Measurements from ENCODE around the gene SSUH2. TPM values are rescaled to one million over a fixed set of nuclear protein-coding genes. Genes with fewer than 3 reads are reported as not detected.

SSUH2 gene
- total and polyA plus RNA-seq, 2 of the 4 experiments (the other 2 are of a cell fraction) = 0.10 TPM; not detected in 1

DNA sequence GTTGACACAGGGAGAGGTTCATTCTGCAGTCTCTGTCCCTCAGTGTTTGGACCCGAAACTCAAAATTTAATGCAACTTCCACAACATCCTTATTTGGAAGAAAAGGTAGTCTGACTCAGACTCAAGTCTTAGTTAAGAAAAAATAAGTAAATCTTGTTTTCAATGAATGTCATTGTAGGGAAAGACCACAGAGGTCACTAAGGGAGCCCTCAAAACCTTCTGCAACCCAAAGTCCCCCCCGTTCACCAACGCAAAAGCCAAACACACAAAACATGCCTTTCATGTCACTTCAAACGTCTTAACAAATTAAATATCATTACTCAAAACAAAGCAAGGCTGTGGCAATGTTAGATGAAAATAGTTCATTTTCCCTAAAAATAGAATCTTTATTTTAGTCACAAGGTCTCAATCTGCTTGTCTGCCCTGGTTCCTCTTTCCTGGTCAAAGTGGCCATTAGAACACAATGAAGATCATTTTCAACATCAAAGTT, 20.9 kb upstream of the SSUH2 start:
- no TSS peak for BruUV-seq (replicated peaks)

More for the DNA sequence above, 20.9 kb upstream of the SSUH2 start:
- H3K9me3 ChIP-seq (ENCODE audit: control insufficient read depth, insufficient read depth, low read length) = no peaks in the 10 kb centered on the region
- no peak overlapping the region for H2AFZ ChIP-seq (replicated peaks; ENCODE audit: low read length, poor library complexity)
- no peak overlapping the region for H3K4me3 ChIP-seq (ENCODE audit: insufficient read depth, low read depth, low read length)
- H3K23ac ChIP-seq (ENCODE audit: low read depth, low read length) = no peak overlapping the region
- H2AK9ac ChIP-seq (replicated peaks; ENCODE audit: low read depth, low read length, poor library complexity) = no peak overlapping the region
- H4K5ac ChIP-seq (ENCODE audit: low read depth, low read length) = no peak overlapping the region
- H4K8ac ChIP-seq (ENCODE audit: low read depth in 2 of 2, low read length in 2 of 2) = no peak overlapping the region
- no peak overlapping the region for H3K9ac ChIP-seq (ENCODE audit: low read depth, low read length)
- intact Hi-C loops (cut with micrococcal nuclease) = loop anchor here (10.0 kb wide), 1 partner anchor 299 kb away; the partner anchor contains the start of gene RAD18
- no peak overlapping the region for H3K4me2 ChIP-seq (ENCODE audit: low read depth, low read length)
- H2BK120ac ChIP-seq (ENCODE audit: low read depth, low read length) = no peak overlapping the region
- no peaks in the 10 kb centered on the region for H3K36me3 ChIP-seq (ENCODE audit: control insufficient read depth, insufficient read depth, low read length)
- H3K4me1 ChIP-seq (ENCODE audit: control insufficient read depth, insufficient read depth, low read length) = peaks cover 4% of the 10 kb centered on the region
- H3K56ac ChIP-seq (ENCODE audit: extremely low read depth, insufficient read depth, low read length) = no peak overlapping the region
- no peak overlapping the region for H4K91ac ChIP-seq (ENCODE audit: insufficient read depth, low read depth, low read length)
- H2BK15ac ChIP-seq (ENCODE audit: low read depth, low read length) = no peak overlapping the region
- no peaks in the 10 kb centered on the region for H4K20me1 ChIP-seq (ENCODE audit: insufficient read depth, low read length)
- no peak overlapping the region for H2AK5ac ChIP-seq (ENCODE audit: low read depth, low read length)
- DNase-seq = no peak
- H3K9me1 ChIP-seq (ENCODE audit: insufficient read depth, low read length) = peaks cover 4% of the 10 kb centered on the region; the same call in 1 of the 2 replicates
- no peaks in the 10 kb centered on the region for H3K79me1 ChIP-seq (ENCODE audit: low read depth in 1 of 2, low read length in 2 of 2)
- CTCF ChIA-PET = no interaction called here
- H3K4ac ChIP-seq (ENCODE audit: low read depth, low read length) = no peak overlapping the region
- WGBS, 2 experiments (ENCODE audit: extremely low coverage in 2 of 2, insufficient read length in 1 of 2) = no CpG with 5 or more reads among the region's 4 CpGs
- in situ Hi-C loops (cut with MboI; ENCODE audit: low sequenced_read_pairs) = loop anchor here (25.0 kb wide), 1 partner anchor 397 kb away; no protein-coding TSS in a partner anchor
- H3K14ac ChIP-seq (replicated peaks; ENCODE audit: low read depth, low read length) = no peak overlapping the region
- dilution Hi-C loops (cut with HindIII; ENCODE audit: low sequenced_read_pairs, unreplicated experiment) = no loop called here
- no peak overlapping the region for H2BK5ac ChIP-seq (ENCODE audit: low read depth, low read length, poor library complexity, severe bottlenecking)
- TF ChIP-seq, protein P1, sequence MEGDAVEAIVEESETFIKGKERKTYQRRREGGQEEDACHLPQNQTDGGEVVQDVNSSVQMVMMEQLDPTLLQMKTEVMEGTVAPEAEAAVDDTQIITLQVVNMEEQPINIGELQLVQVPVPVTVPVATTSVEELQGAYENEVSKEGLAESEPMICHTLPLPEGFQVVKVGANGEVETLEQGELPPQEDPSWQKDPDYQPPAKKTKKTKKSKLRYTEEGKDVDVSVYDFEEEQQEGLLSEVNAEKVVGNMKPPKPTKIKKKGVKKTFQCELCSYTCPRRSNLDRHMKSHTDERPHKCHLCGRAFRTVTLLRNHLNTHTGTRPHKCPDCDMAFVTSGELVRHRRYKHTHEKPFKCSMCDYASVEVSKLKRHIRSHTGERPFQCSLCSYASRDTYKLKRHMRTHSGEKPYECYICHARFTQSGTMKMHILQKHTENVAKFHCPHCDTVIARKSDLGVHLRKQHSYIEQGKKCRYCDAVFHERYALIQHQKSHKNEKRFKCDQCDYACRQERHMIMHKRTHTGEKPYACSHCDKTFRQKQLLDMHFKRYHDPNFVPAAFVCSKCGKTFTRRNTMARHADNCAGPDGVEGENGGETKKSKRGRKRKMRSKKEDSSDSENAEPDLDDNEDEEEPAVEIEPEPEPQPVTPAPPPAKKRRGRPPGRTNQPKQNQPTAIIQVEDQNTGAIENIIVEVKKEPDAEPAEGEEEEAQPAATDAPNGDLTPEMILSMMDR (conservative IDR thresholded peaks at IDR 0.05; ENCODE audit: low read depth, low read length) = no peak
- TF ChIP-seq RFX5 (IDR thresholded peaks at IDR 0.05; ENCODE audit: low read depth, low read length) (no peak), POLR2A (IDR thresholded peaks at IDR 0.05; ENCODE audit: low read depth, low read length) (no peak)
- ATAC-seq (ENCODE audit: low read depth) = no peak
- H3K27ac ChIP-seq (ENCODE audit: insufficient read depth, low read length) = no peak overlapping the region
- H3K27me3 ChIP-seq (ENCODE audit: control insufficient read depth, insufficient read depth, low read length) = peaks cover 2% of the 10 kb centered on the region; the same call in 1 of the 2 replicates
- no peak overlapping the region for H2BK20ac ChIP-seq (ENCODE audit: low read depth, low read length)
- H3K18ac ChIP-seq (ENCODE audit: low read depth, low read length) = no peak overlapping the region
- POLR2A ChIA-PET (ENCODE audit: unreplicated experiment) = no interaction called here
